HG03432 (cell line): ENCODE measurements around the gene RBMY1J.
"Not testable (repeated sequence)": the region's sequence is repeated elsewhere in the genome, so short reads cannot be mapped to it uniquely, and the experiment has no call there.

ENCODE experiments used
- ATAC-seq: cut with Tn5 transposase; IDR thresholded peaks from one replicate; pipeline ENCODE4 v1.9.1; 2021; ENCODE audit warnings: mild to moderate bottlenecking, moderate library complexity; ENCODE audit not compliant: unreplicated experiment

Gene RBMY1J

DNA sequence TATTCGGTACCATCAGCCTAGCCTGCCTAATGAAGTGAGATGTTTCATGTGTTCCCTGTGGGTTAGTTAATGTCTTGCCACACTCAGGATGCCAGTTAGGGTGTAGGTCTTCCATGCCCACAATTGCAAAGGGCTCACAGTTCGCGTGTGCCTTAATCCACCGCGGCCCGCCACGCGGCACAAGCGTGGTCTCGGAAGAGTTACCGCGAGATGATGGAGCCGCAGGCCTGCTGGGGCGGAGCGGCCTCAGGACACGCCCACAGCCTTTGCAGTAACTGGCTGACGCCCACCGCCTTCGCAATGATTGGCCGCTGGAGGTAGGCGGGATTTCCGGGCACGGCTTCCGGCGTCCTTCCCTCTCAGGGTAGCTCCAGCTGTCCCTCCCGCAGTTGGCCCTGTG lies at the start of gene RBMY1J:
Gene RBMY1J, plus strand, starts transcription at position 301 of the 400 bp plus-strand sequence. CDS start 2,038 bp downstream, outside the sequence.
- not testable (repeated sequence) for ATAC-seq

- no peak for ATAC-seq
These were observed 35.8 kb upstream of the RBMY1J start for GRCh38 chrY:22367416-22367815.

GRCh38 chrY:22370623-22371022 lies 32.6 kb upstream of the RBMY1J start:
- ATAC-seq = no peak

- no peak for ATAC-seq
These were observed 29.7 kb upstream of the RBMY1J start for GRCh38 chrY:22373494-22373893.

DNA sequence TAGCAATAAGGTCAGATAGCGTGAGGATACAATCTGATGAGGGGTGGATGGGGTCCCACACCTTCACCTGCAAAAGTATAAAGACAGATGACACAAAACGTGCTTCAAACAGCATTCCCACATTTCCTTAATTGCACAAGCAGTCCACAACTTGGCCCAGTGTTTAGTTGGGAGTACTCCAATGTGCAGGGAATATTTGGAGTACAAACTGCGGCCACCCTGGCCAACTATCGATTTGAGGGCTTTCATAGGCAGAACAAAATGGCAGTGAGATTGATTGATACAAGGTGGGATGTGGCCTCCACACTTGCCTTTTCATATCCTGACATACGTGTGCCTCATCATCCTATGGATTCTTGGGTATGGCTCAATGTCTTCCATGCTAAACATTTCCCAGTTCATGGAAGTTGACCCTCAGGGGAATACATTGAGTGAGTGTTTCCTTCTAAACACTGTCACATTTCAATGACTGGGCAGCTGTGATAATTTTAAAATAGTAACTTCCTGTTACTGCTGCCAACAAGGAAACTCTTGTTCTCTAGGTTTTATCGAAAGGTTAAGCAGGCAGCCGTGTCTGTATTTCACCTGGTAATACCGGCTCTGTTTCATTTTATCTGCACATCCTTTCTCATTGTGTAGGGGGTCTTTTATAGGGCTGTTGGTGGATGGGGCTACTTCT lies 41.6 kb downstream of the RBMY1J start:
- peak; percentile 45 for ATAC-seq

DNA sequence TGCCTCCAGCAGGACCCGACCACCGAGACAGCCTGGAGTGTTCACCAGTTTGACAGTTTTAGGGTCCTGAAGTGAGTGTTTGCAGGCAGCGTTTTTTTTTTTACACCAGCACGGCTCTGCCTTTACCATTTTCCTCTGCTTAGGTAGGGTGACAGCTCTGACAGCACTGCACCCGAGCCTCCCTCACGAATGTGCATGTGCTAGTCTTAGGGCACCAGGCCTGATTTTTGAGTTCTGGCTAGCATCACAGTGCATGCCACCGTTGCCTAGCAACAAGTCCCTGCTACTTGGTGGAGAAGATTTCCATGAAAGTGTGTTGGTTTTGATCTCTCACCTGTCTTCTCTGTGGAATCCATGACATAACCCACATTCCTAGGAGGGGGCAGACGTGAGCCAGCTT lies 52.3 kb downstream of the RBMY1J start:
- not testable (repeated sequence) for ATAC-seq

- ATAC-seq = not testable (repeated sequence)
These were observed 58.8 kb downstream of the RBMY1J start for GRCh38 chrY:22461962-22462361.
